ENCODE data around the gene SIRT2. TPM values are rescaled to one million over a fixed set of nuclear protein-coding genes. Genes with fewer than 3 reads are reported as not detected.

SIRT2 gene
- total RNA-seq, 3 donors from 2014 or later: 23.5 to 29.8 (median 27.3) TPM

DNA sequence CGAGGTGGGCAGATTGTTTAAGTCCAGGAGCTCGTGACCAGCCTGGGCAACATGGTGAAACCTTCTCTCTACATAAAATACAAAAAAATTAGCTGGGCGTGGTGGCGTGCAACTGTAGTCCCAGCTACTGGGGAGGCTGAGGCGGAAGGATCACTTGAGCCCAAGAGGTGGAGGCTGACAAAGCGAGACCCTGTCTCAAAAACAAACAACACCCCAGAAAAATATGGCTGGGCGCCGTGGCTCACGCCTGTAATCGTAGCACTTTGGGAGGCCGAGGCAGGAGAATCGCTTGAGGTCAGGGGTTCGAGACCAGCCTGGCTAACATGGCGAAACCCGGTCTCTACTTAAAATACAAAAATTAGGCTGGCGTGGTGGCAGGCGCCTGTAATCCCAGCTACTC, 46.2 kb downstream of the SIRT2 start:
- H3K4me1 Mint-ChIP-seq (ENCODE audit: low read depth): peaks cover 49% of the 10 kb centered on the region
- DNase-seq (no peak), ATAC-seq (no peak)
- no peaks in the 10 kb centered on the region for H3K27me3 Mint-ChIP-seq (ENCODE audit: low read depth)
- H3K9me3 Mint-ChIP-seq: no peaks in the 10 kb centered on the region
- H3K36me3 Mint-ChIP-seq (ENCODE audit: insufficient read depth): peaks cover 9% of the 10 kb centered on the region
- peak overlapping the region; percentile 88 for H3K4me3 Mint-ChIP-seq

- DNase-seq (peak; percentile 52), ATAC-seq (no peak)
- peak overlapping the region; percentile 88 for H3K4me3 Mint-ChIP-seq
- no peaks in the 10 kb centered on the region for H3K27me3 Mint-ChIP-seq (ENCODE audit: low read depth)
- H3K36me3 Mint-ChIP-seq (ENCODE audit: insufficient read depth): peaks cover 16% of the 10 kb centered on the region
- no peaks in the 10 kb centered on the region for H3K9me3 Mint-ChIP-seq
- peaks cover 49% of the 10 kb centered on the region for H3K4me1 Mint-ChIP-seq (ENCODE audit: low read depth)
Measured at GRCh38 chr19:38852231-38853044, 47.0 kb downstream of the SIRT2 start.

DNA sequence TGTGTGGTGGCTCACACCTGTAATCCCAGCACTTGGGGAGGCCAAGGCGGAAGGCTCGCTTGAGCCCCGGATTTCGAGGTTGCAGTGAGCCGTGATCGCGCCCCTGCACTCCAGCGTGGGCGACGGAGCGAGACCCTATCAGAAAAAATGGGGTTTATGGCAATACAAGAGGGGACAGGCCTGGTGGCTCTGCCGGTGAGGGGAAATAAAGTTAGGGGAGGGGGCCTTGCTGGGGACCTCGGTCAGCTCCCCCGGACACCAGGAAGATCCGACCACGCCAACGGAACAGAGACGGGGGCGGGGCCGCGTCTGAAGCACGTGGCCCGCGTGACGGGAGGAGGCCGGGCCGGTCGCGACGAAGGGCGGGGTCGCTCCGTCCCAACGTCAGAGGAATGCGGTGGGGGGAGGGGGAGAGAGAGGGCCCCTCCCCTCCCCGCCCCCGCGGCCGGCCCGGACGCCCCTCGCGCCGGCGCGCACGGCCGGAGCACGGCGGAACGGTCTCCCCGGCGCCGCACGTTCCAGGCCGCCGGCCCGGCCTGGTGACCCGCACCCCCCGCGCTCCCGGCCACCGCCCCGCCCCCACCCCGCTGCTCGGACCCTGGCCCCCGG, 47.7 kb downstream of the SIRT2 start:
- Mint-ChIP-seq H3K36me3 (ENCODE audit: insufficient read depth) (peaks cover 19% of the 10 kb centered on the region), H3K4me1 (ENCODE audit: low read depth) (peaks cover 48% of the 10 kb centered on the region)

GRCh38 chr19:38850976-38851621, 48.3 kb downstream of the SIRT2 start:
- peaks cover 47% of the 10 kb centered on the region for H3K4me1 Mint-ChIP-seq (ENCODE audit: low read depth)
- H3K4me3 Mint-ChIP-seq: peak overlapping the region; percentile 97
- no peaks in the 10 kb centered on the region for H3K9me3 Mint-ChIP-seq
- H3K27me3 Mint-ChIP-seq (ENCODE audit: low read depth): no peaks in the 10 kb centered on the region
- ATAC-seq (no peak), DNase-seq (peak; percentile 38)
- peaks cover 22% of the 10 kb centered on the region for H3K36me3 Mint-ChIP-seq (ENCODE audit: insufficient read depth)

More for the DNA sequence above, 47.7 kb downstream of the SIRT2 start:
- Mint-ChIP-seq H3K4me3 (peak overlapping the region; percentile 97), H3K27me3 (ENCODE audit: low read depth) (no peaks in the 10 kb centered on the region), H3K9me3 (no peaks in the 10 kb centered on the region)
- DNase-seq (peak; percentile 88), ATAC-seq (peak; percentile 7 to 9)

DNA sequence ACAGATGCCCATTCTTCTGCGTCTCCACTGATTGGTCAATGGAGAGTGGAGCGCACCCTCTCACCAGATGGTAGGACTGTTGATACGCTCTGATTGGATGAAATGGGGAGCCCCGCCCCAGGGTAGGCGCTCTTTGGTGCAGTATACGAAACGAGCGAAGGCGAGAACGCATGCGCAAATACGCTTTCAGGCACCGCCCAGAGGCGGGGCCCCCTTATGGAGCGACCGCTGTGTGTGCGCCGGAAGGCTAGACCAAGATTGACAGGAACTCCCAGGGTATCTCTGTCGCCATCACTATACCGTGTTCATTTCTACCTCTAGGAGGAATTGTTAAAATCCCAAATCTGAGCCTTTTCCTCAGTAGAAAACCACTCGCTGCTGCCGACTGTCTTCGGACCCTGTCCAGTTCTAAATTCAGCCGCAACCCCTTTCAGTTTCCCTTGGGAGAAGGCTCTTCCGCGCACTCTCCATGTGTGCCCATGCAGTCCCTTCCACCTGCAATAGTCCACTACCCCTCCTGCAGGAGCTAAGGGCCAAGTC, 48.9 kb downstream of the SIRT2 start:
- no peaks in the 10 kb centered on the region for H3K9me3 Mint-ChIP-seq
- no peaks in the 10 kb centered on the region for H3K27me3 Mint-ChIP-seq (ENCODE audit: low read depth)
- DNase-seq (peak; percentile 98), ATAC-seq (peak; percentile 72 to 75)
- peak overlapping the region; percentile 97 for H3K4me3 Mint-ChIP-seq
- peaks cover 53% of the 10 kb centered on the region for H3K4me1 Mint-ChIP-seq (ENCODE audit: low read depth)
- peaks cover 28% of the 10 kb centered on the region for H3K36me3 Mint-ChIP-seq (ENCODE audit: insufficient read depth)

- H3K36me3 Mint-ChIP-seq (ENCODE audit: insufficient read depth): peaks cover 31% of the 10 kb centered on the region
- no peaks in the 10 kb centered on the region for H3K9me3 Mint-ChIP-seq
- peak within 1 kb of the TSS; percentile 97 for H3K4me3 Mint-ChIP-seq
- H3K4me1 Mint-ChIP-seq (ENCODE audit: low read depth): peaks cover 57% of the 10 kb centered on the region
- DNase-seq: peak; percentile 99
- peak; percentile 65 to 69 for ATAC-seq
- H3K27me3 Mint-ChIP-seq (ENCODE audit: low read depth): no peaks in the 10 kb centered on the region
Measured at GRCh38 chr19:38849860-38850435, 49.5 kb downstream of the SIRT2 start, which contains the start of gene HNRNPL. Gene HNRNPL, minus strand, starts transcription at chr19:38849986. Its CDS starts 20 bp downstream, at chr19:38849966.

GRCh38 chr19:38849147-38849859, 50.1 kb downstream of the SIRT2 start:
- no peaks in the 10 kb centered on the region for H3K9me3 Mint-ChIP-seq
- peak; percentile 35 to 39 for ATAC-seq
- H3K4me3 Mint-ChIP-seq: peak overlapping the region; percentile 97
- peaks cover 35% of the 10 kb centered on the region for H3K36me3 Mint-ChIP-seq (ENCODE audit: insufficient read depth)
- H3K4me1 Mint-ChIP-seq (ENCODE audit: low read depth): peaks cover 63% of the 10 kb centered on the region
- no peaks in the 10 kb centered on the region for H3K27me3 Mint-ChIP-seq (ENCODE audit: low read depth)
- DNase-seq: peak; percentile 99

- Mint-ChIP-seq H3K4me3 (peak overlapping the region; percentile 97), H3K36me3 (ENCODE audit: insufficient read depth) (peaks cover 42% of the 10 kb centered on the region), H3K4me1 (ENCODE audit: low read depth) (peaks cover 69% of the 10 kb centered on the region), H3K27me3 (ENCODE audit: low read depth) (no peaks in the 10 kb centered on the region), H3K9me3 (no peaks in the 10 kb centered on the region)
- ATAC-seq: no peak
- DNase-seq: no peak
Measured at GRCh38 chr19:38848299-38849146, 50.9 kb downstream of the SIRT2 start.

- peaks cover 62% of the 10 kb centered on the region for H3K36me3 Mint-ChIP-seq (ENCODE audit: insufficient read depth)
- ATAC-seq: no peak
- H3K9me3 Mint-ChIP-seq: no peaks in the 10 kb centered on the region
- no peak for DNase-seq
- no peak overlapping the region for H3K4me3 Mint-ChIP-seq
- no peaks in the 10 kb centered on the region for H3K27me3 Mint-ChIP-seq (ENCODE audit: low read depth)
- H3K4me1 Mint-ChIP-seq (ENCODE audit: low read depth): peaks cover 80% of the 10 kb centered on the region
Measured at GRCh38 chr19:38846097-38846496, 53.3 kb downstream of the SIRT2 start.

GRCh38 chr19:38845374-38846024, 53.9 kb downstream of the SIRT2 start:
- no peaks in the 10 kb centered on the region for H3K9me3 Mint-ChIP-seq
- ATAC-seq (no peak), DNase-seq (no peak)
- no peaks in the 10 kb centered on the region for H3K27me3 Mint-ChIP-seq (ENCODE audit: low read depth)
- peaks cover 68% of the 10 kb centered on the region for H3K36me3 Mint-ChIP-seq (ENCODE audit: insufficient read depth)
- peaks cover 80% of the 10 kb centered on the region for H3K4me1 Mint-ChIP-seq (ENCODE audit: low read depth)
- H3K4me3 Mint-ChIP-seq: peak overlapping the region; percentile 45

DNA sequence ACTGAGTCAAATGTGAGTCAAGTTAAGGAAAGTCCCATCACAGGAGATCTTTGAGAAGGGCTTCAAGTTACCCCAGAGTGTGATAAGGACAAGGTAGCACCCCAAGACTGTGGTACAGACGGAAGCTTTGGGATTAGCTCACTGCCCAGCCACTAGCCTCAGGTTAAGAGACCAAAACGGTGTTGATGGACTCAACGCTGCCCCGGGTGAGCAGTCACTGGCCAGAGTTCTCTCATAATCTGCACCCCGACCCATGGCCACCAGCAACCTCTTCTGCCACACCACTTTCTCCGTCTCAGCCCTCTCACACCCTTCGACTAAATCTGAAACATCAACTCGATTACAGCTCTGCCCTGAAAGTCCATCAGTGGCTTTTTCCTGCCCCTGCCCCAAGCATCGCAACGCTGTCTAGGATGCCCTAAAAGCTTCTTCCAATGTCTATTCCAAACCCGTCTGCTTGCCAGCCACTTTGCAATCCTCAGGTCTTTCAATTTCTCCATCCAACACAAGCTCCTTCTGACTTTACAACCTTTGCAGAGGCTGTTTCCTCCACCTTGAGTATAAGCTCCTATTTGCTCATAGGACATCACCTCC, 55.2 kb downstream of the SIRT2 start:
- Mint-ChIP-seq H3K9me3 (no peaks in the 10 kb centered on the region), H3K4me1 (ENCODE audit: low read depth) (peaks cover 91% of the 10 kb centered on the region), H3K4me3 (peak overlapping the region; percentile 39), H3K27me3 (ENCODE audit: low read depth) (no peaks in the 10 kb centered on the region), H3K36me3 (ENCODE audit: insufficient read depth) (peaks cover 78% of the 10 kb centered on the region)
- DNase-seq: no peak
- ATAC-seq: peak; percentile 24 to 32

- Mint-ChIP-seq H3K36me3 (ENCODE audit: insufficient read depth) (peaks cover 79% of the 10 kb centered on the region), H3K4me1 (ENCODE audit: low read depth) (peaks cover 93% of the 10 kb centered on the region), H3K27me3 (ENCODE audit: low read depth) (no peaks in the 10 kb centered on the region), H3K9me3 (no peaks in the 10 kb centered on the region), H3K4me3 (peak overlapping the region; percentile 77)
- no peak for DNase-seq
- no peak for ATAC-seq
Measured at GRCh38 chr19:38843175-38843758, 56.2 kb downstream of the SIRT2 start.

Data from activated T-cell treated with anti-CD3 and anti-CD28 coated beads, Interleukin-2, amount 50 U/mL, for 4 hours (primary cell).